Sigmoid colon (tissue), 7 donors: ENCODE measurements around the gene SP7. TPM values are rescaled to one million over a fixed set of nuclear protein-coding genes. Genes with fewer than 3 reads are reported as not detected.

Source experiments
- DNase-seq: peaks from one replicate; pipeline ENCODE4 v3.0.0-alpha.2; 2019
- H3K27ac ChIP-seq, 4 donors: fragments of 200-600 bp; sonication (generic); one replicate each; pipeline ENCODE4 v1.5.1; 2016 to 2019; ENCODE audit warnings: mild to moderate bottlenecking in 1 of 4
- H3K27me3 ChIP-seq, 3 donors: fragments of 200-600 bp; sonication (generic); one replicate each; pipeline ENCODE4 v1.5.1; 2019; ENCODE audit warnings: mild to moderate bottlenecking in 1 of 3
- H3K36me3 ChIP-seq, 4 donors: fragments of 200-600 bp; sonication (generic); one replicate each; pipeline ENCODE4 v1.5.1; 2016 to 2019
- H3K4me1 ChIP-seq, 4 donors: fragments of 200-600 bp; sonication (generic); one replicate each; pipeline ENCODE4 v1.5.1; 2017 to 2019
- H3K4me3 ChIP-seq, 4 donors: fragments of 200-600 bp; sonication (generic); one replicate each; pipeline ENCODE4 v1.5.1; 2017 to 2019; ENCODE audit warnings: mild to moderate bottlenecking in 2 of 4, moderate library complexity in 1 of 4
- H3K9me3 ChIP-seq, 4 donors: fragments of 200-600 bp in 3 of 4; sonication (generic) in 3 of 4; one replicate each; pipeline versions ENCODE4 v1.5.1 to v1.6.1; 2013 to 2019
- CTCF ChIP-seq, 4 experiments: fragments of 450-650 bp in 3 of 4; fragments of 200-600 bp in 1 of 4; IDR thresholded peaks; one replicate each; pipeline ENCODE4 v1.5.1; 2016 to 2019; ENCODE audit warnings: antibody characterized with exemption in 4 of 4, mild to moderate bottlenecking in 3 of 4, moderate library complexity in 2 of 4
- EP300 ChIP-seq, 4 donors: sonication (generic); formaldehyde crosslinking; IDR thresholded peaks; one replicate each; pipeline ENCODE4 v1.6.1; 2017; ENCODE audit warnings: antibody characterized with exemption in 4 of 4
- POLR2A ChIP-seq, 2 donors: fragments of 450-650 bp; IDR thresholded peaks; one replicate each; pipeline ENCODE4 v1.6.1; 2016; ENCODE audit warnings: antibody characterized with exemption in 2 of 2, mild to moderate bottlenecking in 2 of 2, moderate library complexity in 2 of 2
- POLR2AphosphoS5 ChIP-seq, 4 donors: sonication (generic); formaldehyde crosslinking; IDR thresholded peaks; one replicate each; pipeline ENCODE4 v1.6.1; 2017; ENCODE audit warnings: antibody characterized with exemption in 4 of 4
- WGBS, 2 donors: extraction: QIAGEN DNeasy Blood & Tissue Kit; methylation state at CpG; one replicate each; pipeline ENCODE4 v1.1.7; 2013; 5-methylcytosine and 5-hydroxymethylcytosine counted together
- intact Hi-C: fragments of 100-400 bp; cut with DNase I; formaldehyde crosslinking; loops from one replicate; pipeline ENCODE4 v1.15.1; 2023
- polyA plus RNA-seq, 3 donors: library from polyadenylated mRNA; stranded (reverse); fragments of 200-250 nt; gene quantifications; one replicate each; pipeline ENCODE4 v1.2.3, GENCODE V29; 2013
- total RNA-seq, 4 donors: library from RNA; depleted of rRNA; stranded (reverse); fragments of >200 nt; gene quantifications; one replicate each; pipeline ENCODE4 v1.1.0, GENCODE V29; 2016
- donor health status: healthy with polysubstance abuse.
- donor health status: Bipolar disorder and iron deficiency.
- donor health status: healthy.

The SP7 gene
- total and polyA plus RNA-seq, 7 donors: not detected

GRCh38 chr12:53325511-53326061 lies 10.6 kb downstream of the SP7 start:
- WGBS, 2 donors: 1% methylated on average over 50 of the region's 50 CpGs
- Histone ChIP-seq H3K27ac (peak overlapping the region; percentile 90 to 98 (median 96)), H3K4me3 (peak overlapping the region; percentile 50 to 85 (median 68)), H3K9me3 (no peaks in the 10 kb centered on the region), H3K36me3 (no peaks in the 10 kb centered on the region), H3K27me3 (no peaks in the 10 kb centered on the region), H3K4me1 (peaks cover 0 to 34% (median 29%) of the 10 kb centered on the region in 4 donors)
- TF ChIP-seq CTCF (IDR thresholded peaks at IDR 0.05): peak in 1 of 4 experiments; percentile 15
- no peak for TF ChIP-seq EP300 (IDR thresholded peaks at IDR 0.05)
- peak in 3 of 4 donors; percentile 45 to 72 (median 52) for TF ChIP-seq POLR2AphosphoS5 (IDR thresholded peaks at IDR 0.05)
- TF ChIP-seq POLR2A (IDR thresholded peaks at IDR 0.05): peak in 1 of 2 donors; percentile 8
- DNase-seq: peak; percentile 73
- intact Hi-C loops: no loop called here

- H3K27me3 ChIP-seq: no peaks in the 10 kb centered on the region
- TF ChIP-seq POLR2AphosphoS5 (IDR thresholded peaks at IDR 0.05) (peak; percentile 71 to 91 (median 85)), POLR2A (IDR thresholded peaks at IDR 0.05) (peak; percentile 83 to 85), EP300 (IDR thresholded peaks at IDR 0.05) (no peak), CTCF (IDR thresholded peaks at IDR 0.05) (peak; percentile 70 to 84 (median 78))
- H3K4me1 ChIP-seq: peaks cover 0 to 40% (median 35%) of the 10 kb centered on the region in 4 donors
- H3K27ac ChIP-seq: peak overlapping the region; percentile 90 to 98 (median 96)
- WGBS, 2 donors: 0 to 1% methylated on average over 69 of the region's 69 CpGs
- H3K4me3 ChIP-seq: peak overlapping the region; percentile 50 to 85 (median 68)
- DNase-seq: peak; percentile 98
- H3K9me3 ChIP-seq: no peaks in the 10 kb centered on the region
- no peaks in the 10 kb centered on the region for H3K36me3 ChIP-seq
- intact Hi-C loops: loop anchor here (1.0 to 5.0 kb wide), 2 partner anchors 20 to 177 kb away; partner anchors contain the start of gene TARBP2
These were observed 11.2 kb downstream of the SP7 start for GRCh38 chr12:53324779-53325510.

GRCh38 chr12:53324113-53324778 lies 11.9 kb downstream of the SP7 start:
- no peak for TF ChIP-seq POLR2AphosphoS5 (IDR thresholded peaks at IDR 0.05)
- TF ChIP-seq POLR2A (IDR thresholded peaks at IDR 0.05): no peak
- TF ChIP-seq CTCF (IDR thresholded peaks at IDR 0.05): no peak
- TF ChIP-seq EP300 (IDR thresholded peaks at IDR 0.05): no peak
- peak overlapping the region; percentile 50 to 85 (median 68) for H3K4me3 ChIP-seq
- peak overlapping the region; percentile 90 to 98 (median 96) for H3K27ac ChIP-seq
- 21 to 56% methylated on average over 28 of the region's 28 CpGs for WGBS, 2 donors
- no peak for DNase-seq
- intact Hi-C loops: loop anchor here (1.0 to 5.0 kb wide), 2 partner anchors 21 to 178 kb away; partner anchors contain the start of gene TARBP2
- peaks cover 0 to 45% (median 36%) of the 10 kb centered on the region in 4 donors for H3K4me1 ChIP-seq
- H3K9me3 ChIP-seq: no peaks in the 10 kb centered on the region
- H3K27me3 ChIP-seq: no peaks in the 10 kb centered on the region
- H3K36me3 ChIP-seq: peaks cover 0 to 2% (median 0%) of the 10 kb centered on the region in 4 donors

GRCh38 chr12:53320352-53321195 lies 15.6 kb downstream of the SP7 start:
- DNase-seq: no peak
- no peak for TF ChIP-seq CTCF (IDR thresholded peaks at IDR 0.05)
- no peak for TF ChIP-seq POLR2A (IDR thresholded peaks at IDR 0.05)
- no peak for TF ChIP-seq POLR2AphosphoS5 (IDR thresholded peaks at IDR 0.05)
- TF ChIP-seq EP300 (IDR thresholded peaks at IDR 0.05): no peak
- intact Hi-C loops: loop anchor here (2.0 to 5.0 kb wide), 2 partner anchors 24 to 182 kb away; partner anchors contain the start of gene TARBP2
- peaks cover 0 to 40% (median 32%) of the 10 kb centered on the region in 4 donors for H3K4me1 ChIP-seq
- H3K9me3 ChIP-seq: no peaks in the 10 kb centered on the region
- 41 to 44% methylated on average over 10 of the region's 10 CpGs for WGBS, 2 donors
- peak overlapping the region; percentile 83 to 95 (median 90) for H3K27ac ChIP-seq
- peaks cover 7 to 29% (median 11%) of the 10 kb centered on the region in 4 donors for H3K36me3 ChIP-seq
- H3K4me3 ChIP-seq: peak overlapping the region; percentile 62 to 71 (median 66)
- no peaks in the 10 kb centered on the region for H3K27me3 ChIP-seq
